Measurements from ENCODE around the gene ZNF177.

Gene ZNF177

GRCh38 chr19:9342610-9343304, 20.1 kb upstream of the ZNF177 start:
- H4K20me1 ChIP-seq: no peaks in the 10 kb centered on the region
- peaks cover 91 to 100% (median 96%) of the 10 kb centered on the region in 11 experiments for H3K36me3 ChIP-seq
- no peak overlapping the region for H3K4me2 ChIP-seq
- H3K27me3 ChIP-seq: no peaks in the 10 kb centered on the region
- H3K9me3 ChIP-seq (replicated peaks in 1 of 11): peaks cover 99 to 100% (median 100%) of the 10 kb centered on the region in 11 experiments
- no peak overlapping the region for H3K27ac ChIP-seq
- peak overlapping the region in 9 of 10 experiments; percentile 13 to 51 (median 27); a peak in 15 of 20 replicates for H3K4me3 ChIP-seq
- H3K4me1 ChIP-seq: no peaks in the 10 kb centered on the region
- no peak for TF ChIP-seq Cebpa-rat (IDR thresholded peaks at IDR 0.05)
- H3K9ac ChIP-seq: no peak overlapping the region

GRCh38 chr19:9345005-9345404, 17.8 kb upstream of the ZNF177 start:
- H3K9me3 ChIP-seq (replicated peaks in 1 of 11): peaks cover 99 to 100% (median 100%) of the 10 kb centered on the region in 11 experiments
- H3K9ac ChIP-seq: no peak overlapping the region
- no peaks in the 10 kb centered on the region for H4K20me1 ChIP-seq
- no peak for TF ChIP-seq Cebpa-rat (IDR thresholded peaks at IDR 0.05)
- no peaks in the 10 kb centered on the region for H3K4me1 ChIP-seq
- peaks cover 89 to 100% (median 96%) of the 10 kb centered on the region in 11 experiments for H3K36me3 ChIP-seq
- no peak overlapping the region for H3K4me2 ChIP-seq
- H3K27me3 ChIP-seq: no peaks in the 10 kb centered on the region
- peak overlapping the region in 2 of 10 experiments; percentile 20 to 33; a peak in 2 of 20 replicates for H3K4me3 ChIP-seq
- no peak overlapping the region for H3K27ac ChIP-seq

- Histone ChIP-seq H3K27me3 (no peaks in the 10 kb centered on the region), H3K4me1 (no peaks in the 10 kb centered on the region), H3K9me3 (replicated peaks in 1 of 11) (peaks cover 98 to 100% (median 100%) of the 10 kb centered on the region in 11 experiments), H4K20me1 (no peaks in the 10 kb centered on the region), H3K36me3 (peaks cover 86 to 100% (median 94%) of the 10 kb centered on the region in 11 experiments), H3K4me2 (no peak overlapping the region), H3K9ac (no peak overlapping the region), H3K4me3 (0 out of 20 replicates have a peak overlapping the region, but pooled peaks of 1 of the 10 experiments have one; percentile 24), H3K27ac (no peak overlapping the region)
- TF ChIP-seq Cebpa-rat (IDR thresholded peaks at IDR 0.05): no peak
Observed at GRCh38 chr19:9348253-9348652, 14.6 kb upstream of the ZNF177 start.

- Histone ChIP-seq H3K9ac (no peak overlapping the region), H3K27ac (no peak overlapping the region), H3K4me3 (0 out of 20 replicates have a peak overlapping the region, but pooled peaks of 2 of the 10 experiments have one; percentile 8 to 24), H3K4me2 (no peak overlapping the region), H3K9me3 (replicated peaks in 1 of 11) (peaks cover 98 to 100% (median 100%) of the 10 kb centered on the region in 11 experiments), H3K27me3 (no peaks in the 10 kb centered on the region), H3K4me1 (no peaks in the 10 kb centered on the region), H3K36me3 (peaks cover 86 to 100% (median 94%) of the 10 kb centered on the region in 11 experiments), H4K20me1 (no peaks in the 10 kb centered on the region)
- TF ChIP-seq Cebpa-rat (IDR thresholded peaks at IDR 0.05): no peak
Observed at GRCh38 chr19:9348671-9349070, 14.1 kb upstream of the ZNF177 start.

- peaks cover 98 to 100% (median 100%) of the 10 kb centered on the region in 11 experiments for H3K9me3 ChIP-seq (replicated peaks in 1 of 11)
- H3K4me2 ChIP-seq: no peak overlapping the region
- no peak overlapping the region for H3K9ac ChIP-seq
- H3K36me3 ChIP-seq: peaks cover 76 to 97% (median 89%) of the 10 kb centered on the region in 11 experiments
- no peaks in the 10 kb centered on the region for H4K20me1 ChIP-seq
- H3K27me3 ChIP-seq: no peaks in the 10 kb centered on the region
- H3K27ac ChIP-seq: no peak overlapping the region
- no peak overlapping the region for H3K4me3 ChIP-seq
- H3K4me1 ChIP-seq: no peaks in the 10 kb centered on the region
- TF ChIP-seq Cebpa-rat (IDR thresholded peaks at IDR 0.05): no peak
Observed at GRCh38 chr19:9352505-9352904, 10.3 kb upstream of the ZNF177 start.

GRCh38 chr19:9353011-9353410, 9.8 kb upstream of the ZNF177 start:
- Histone ChIP-seq H4K20me1 (no peaks in the 10 kb centered on the region), H3K4me3 (no peak overlapping the region), H3K9ac (no peak overlapping the region), H3K27me3 (no peaks in the 10 kb centered on the region), H3K36me3 (peaks cover 77 to 97% (median 91%) of the 10 kb centered on the region in 11 experiments), H3K9me3 (replicated peaks in 1 of 11) (peaks cover 98 to 100% (median 100%) of the 10 kb centered on the region in 11 experiments), H3K4me1 (no peaks in the 10 kb centered on the region), H3K27ac (no peak overlapping the region), H3K4me2 (no peak overlapping the region)
- TF ChIP-seq Cebpa-rat (IDR thresholded peaks at IDR 0.05): no peak

- Histone ChIP-seq H3K9ac (no peak overlapping the region), H3K27ac (no peak overlapping the region), H3K27me3 (no peaks in the 10 kb centered on the region), H4K20me1 (no peaks in the 10 kb centered on the region), H3K4me1 (no peaks in the 10 kb centered on the region), H3K4me3 (no peak overlapping the region), H3K9me3 (replicated peaks in 1 of 11) (peaks cover 98 to 100% (median 100%) of the 10 kb centered on the region in 11 experiments), H3K36me3 (peaks cover 77 to 97% (median 91%) of the 10 kb centered on the region in 11 experiments), H3K4me2 (no peak overlapping the region)
- no peak for TF ChIP-seq Cebpa-rat (IDR thresholded peaks at IDR 0.05)
Observed at GRCh38 chr19:9354651-9355050, 8.2 kb upstream of the ZNF177 start.

GRCh38 chr19:9370738-9371619, 8.2 kb downstream of the ZNF177 start:
- Histone ChIP-seq H3K4me2 (no peak overlapping the region), H3K4me1 (no peaks in the 10 kb centered on the region), H3K4me3 (no peak overlapping the region), H3K27me3 (no peaks in the 10 kb centered on the region), H3K27ac (no peak overlapping the region), H3K9me3 (replicated peaks in 1 of 11) (peaks cover 78 to 100% (median 93%) of the 10 kb centered on the region in 11 experiments), H3K36me3 (peaks cover 61 to 97% (median 85%) of the 10 kb centered on the region in 11 experiments), H3K9ac (no peak overlapping the region), H4K20me1 (no peaks in the 10 kb centered on the region)
- TF ChIP-seq Cebpa-rat (IDR thresholded peaks at IDR 0.05): no peak

- no peaks in the 10 kb centered on the region for H4K20me1 ChIP-seq
- H3K27ac ChIP-seq: no peak overlapping the region
- no peak for TF ChIP-seq Cebpa-rat (IDR thresholded peaks at IDR 0.05)
- peak overlapping the region in 9 of 10 experiments; percentile 10 to 49 (median 35); a peak in 15 of 20 replicates for H3K4me3 ChIP-seq
- peaks cover 94 to 100% (median 96%) of the 10 kb centered on the region in 11 experiments for H3K36me3 ChIP-seq
- no peak overlapping the region for H3K9ac ChIP-seq
- no peaks in the 10 kb centered on the region; a peak in 1 of 22 replicates for H3K27me3 ChIP-seq
- H3K4me1 ChIP-seq: no peaks in the 10 kb centered on the region
- H3K9me3 ChIP-seq (replicated peaks in 1 of 11): peaks cover 98 to 100% (median 100%) of the 10 kb centered on the region in 11 experiments
- H3K4me2 ChIP-seq: no peak overlapping the region
Observed at GRCh38 chr19:9381361-9381785, 18.6 kb downstream of the ZNF177 start.

Measured in BLaER1 treated with 17β-estradiol and CSF1 and Interleukin-3, amounts not matched to agents 10 nM and 100 nM (cell line).